MM.1S (cell line): Measurements from ENCODE around the gene RPRD2.

Source experiments
- DNase-seq: peaks from one replicate; pipeline ENCODE4 v3.0.0-alpha.2; 2015
- H2AFZ ChIP-seq: fragments of 300-600 bp; sonication (generic); 2 replicates; pipeline ENCODE4 v1.6.0; 2016; ENCODE audit warnings: antibody characterized with exemption, low read length
- H3F3A ChIP-seq: fragments of 300-600 bp; sonication (generic); 2 replicates; pipeline ENCODE4 v1.6.1; 2016; ENCODE audit warnings: mild to moderate bottlenecking, antibody characterized with exemption, low read length, moderate library complexity, mixed read lengths; ENCODE audit not compliant: insufficient read depth
- H3K27ac ChIP-seq: fragments of 300-600 bp; sonication (generic); 2 replicates; pipeline ENCODE4 v1.5.1; 2016; ENCODE audit warnings: mild to moderate bottlenecking, low read length
- H3K27me3 ChIP-seq: fragments of 300-600 bp; sonication (generic); replicated peaks from 2 replicates; pipeline ENCODE4 v1.6.0; 2016; ENCODE audit warnings: low read length; ENCODE audit not compliant: insufficient read depth
- H3K36me3 ChIP-seq: fragments of 300-600 bp; sonication (generic); replicated peaks from 2 replicates; pipeline ENCODE4 v1.6.1; 2016; ENCODE audit warnings: mild to moderate bottlenecking, low read length, mixed read lengths; ENCODE audit not compliant: insufficient read depth
- H3K4me1 ChIP-seq: fragments of 300-600 bp; sonication (generic); 2 replicates; pipeline ENCODE4 v1.6.1; 2016; ENCODE audit warnings: low read length, mixed read lengths
- H3K4me2 ChIP-seq: fragments of 300-600 bp; sonication (generic); 2 replicates; pipeline ENCODE4 v1.6.0; 2016; ENCODE audit warnings: low read depth, low read length
- H3K4me3 ChIP-seq: fragments of 300-600 bp; sonication (generic); 2 replicates; pipeline ENCODE4 v1.5.1; 2016; ENCODE audit warnings: low read length, mixed read lengths
- H3K79me2 ChIP-seq: fragments of 300-600 bp; sonication (generic); 2 replicates; pipeline ENCODE4 v1.6.1; 2016; ENCODE audit warnings: mixed run types, low read length, mixed read lengths
- H3K9ac ChIP-seq: fragments of 300-600 bp; sonication (generic); 2 replicates; pipeline ENCODE4 v1.6.1; 2016; ENCODE audit warnings: low read length, mixed read lengths
- H3K9me2 ChIP-seq: fragments of 300-600 bp; sonication (generic); replicated peaks from 2 replicates; pipeline ENCODE4 v1.6.1; 2016; ENCODE audit warnings: mild to moderate bottlenecking, low read length, mixed read lengths; ENCODE audit not compliant: insufficient read depth
- H3K9me3 ChIP-seq: fragments of 300-600 bp; sonication (generic); replicated peaks from 2 replicates; pipeline ENCODE4 v1.6.1; 2016; ENCODE audit warnings: mild to moderate bottlenecking, low read length, mixed read lengths; ENCODE audit not compliant: insufficient read depth
- H4K20me1 ChIP-seq: fragments of 300-600 bp; sonication (generic); 2 replicates; pipeline ENCODE4 v1.6.1; 2016; ENCODE audit warnings: mild to moderate bottlenecking, low read length, moderate library complexity, mixed read lengths; ENCODE audit not compliant: insufficient read depth
- EZH2 ChIP-seq: fragments of 300-600 bp; sonication (generic); optimal IDR thresholded peaks from 2 replicates; pipeline ENCODE3; 2017; ENCODE audit warnings: low read depth, mild to moderate bottlenecking, antibody characterized with exemption, low read length, mixed read lengths
- EZH2phosphoT487 ChIP-seq: fragments of 300-600 bp; sonication (generic); IDR thresholded peaks from 2 replicates; pipeline ENCODE4 v1.6.1; 2018; ENCODE audit warnings: antibody characterized with exemption, low read length
- TF ChIP-seq, protein P1 (sequence below): fragments of 300-600 bp; sonication (generic); IDR thresholded peaks from 2 replicates; pipeline ENCODE4 v1.5.1; 2016; ENCODE audit warnings: antibody characterized with exemption, low read length, mixed read lengths

RPRD2 gene

DNA sequence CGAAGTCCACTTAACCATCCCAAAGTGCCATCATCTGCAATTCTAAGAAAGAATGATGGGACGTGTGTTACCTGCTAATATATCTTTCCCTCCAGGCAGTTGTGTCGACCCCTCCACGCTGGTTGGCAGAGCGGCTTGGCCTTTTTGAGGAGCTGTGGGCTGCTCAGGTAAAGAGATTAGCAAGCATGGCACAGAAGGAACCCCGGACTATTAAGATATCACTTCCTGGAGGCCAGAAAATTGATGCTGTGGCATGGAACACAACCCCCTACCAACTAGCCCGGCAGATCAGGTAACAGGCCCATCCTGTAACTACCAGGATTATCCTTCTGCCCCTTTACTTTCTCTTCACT is 123.8 kb downstream of the RPRD2 start:
- Histone ChIP-seq H3K27ac (peak overlapping the region; percentile 11; the same call in 1 of the 2 replicates), H3K4me3 (peak overlapping the region; percentile 98), H3K9ac (peak overlapping the region; percentile 83), H3K27me3 (no peaks in the 10 kb centered on the region), H2AFZ (peak overlapping the region; percentile 93), H3K9me2 (no peaks in the 10 kb centered on the region), H3K79me2 (peaks cover 15% of the 10 kb centered on the region), H3K9me3 (no peaks in the 10 kb centered on the region), H3K36me3 (no peaks in the 10 kb centered on the region), H3K4me2 (peak overlapping the region; percentile 87), H3F3A (peaks cover 8% of the 10 kb centered on the region), H3K4me1 (0 out of 2 replicates have a peak, but pooled peaks cover 4% of the 10 kb centered on the region), H4K20me1 (no peaks in the 10 kb centered on the region)
- TF ChIP-seq EZH2phosphoT487 (no peak), EZH2 (no peak)
- TF ChIP-seq, protein P1, sequence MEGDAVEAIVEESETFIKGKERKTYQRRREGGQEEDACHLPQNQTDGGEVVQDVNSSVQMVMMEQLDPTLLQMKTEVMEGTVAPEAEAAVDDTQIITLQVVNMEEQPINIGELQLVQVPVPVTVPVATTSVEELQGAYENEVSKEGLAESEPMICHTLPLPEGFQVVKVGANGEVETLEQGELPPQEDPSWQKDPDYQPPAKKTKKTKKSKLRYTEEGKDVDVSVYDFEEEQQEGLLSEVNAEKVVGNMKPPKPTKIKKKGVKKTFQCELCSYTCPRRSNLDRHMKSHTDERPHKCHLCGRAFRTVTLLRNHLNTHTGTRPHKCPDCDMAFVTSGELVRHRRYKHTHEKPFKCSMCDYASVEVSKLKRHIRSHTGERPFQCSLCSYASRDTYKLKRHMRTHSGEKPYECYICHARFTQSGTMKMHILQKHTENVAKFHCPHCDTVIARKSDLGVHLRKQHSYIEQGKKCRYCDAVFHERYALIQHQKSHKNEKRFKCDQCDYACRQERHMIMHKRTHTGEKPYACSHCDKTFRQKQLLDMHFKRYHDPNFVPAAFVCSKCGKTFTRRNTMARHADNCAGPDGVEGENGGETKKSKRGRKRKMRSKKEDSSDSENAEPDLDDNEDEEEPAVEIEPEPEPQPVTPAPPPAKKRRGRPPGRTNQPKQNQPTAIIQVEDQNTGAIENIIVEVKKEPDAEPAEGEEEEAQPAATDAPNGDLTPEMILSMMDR = no peak
- no peak for DNase-seq

DNA sequence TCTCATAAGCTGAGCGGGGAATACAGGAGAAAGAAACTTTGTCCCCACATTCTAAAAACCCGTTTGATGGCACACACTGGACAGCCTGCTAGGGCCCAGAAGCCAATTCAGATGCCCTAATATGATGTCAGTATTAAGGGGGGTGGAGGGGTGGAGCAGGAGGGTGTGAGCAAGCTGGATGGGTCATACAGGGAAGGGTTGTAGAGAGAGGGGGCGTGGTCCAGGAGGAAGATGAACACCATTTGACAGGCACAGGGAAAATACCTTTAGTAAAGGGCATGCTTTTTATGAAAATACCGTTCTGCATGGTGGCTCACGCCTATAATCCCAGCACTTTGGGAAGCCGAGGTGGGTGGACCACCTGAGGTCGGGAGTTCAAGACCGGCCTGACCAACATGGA is 129.2 kb downstream of the RPRD2 start:
- H3K27ac ChIP-seq = no peak overlapping the region
- no peak overlapping the region for H3K4me2 ChIP-seq
- H3K27me3 ChIP-seq = no peaks in the 10 kb centered on the region
- H3K9ac ChIP-seq = no peak overlapping the region
- H3F3A ChIP-seq = no peaks in the 10 kb centered on the region
- H4K20me1 ChIP-seq = no peaks in the 10 kb centered on the region
- H3K4me1 ChIP-seq = 0 out of 2 replicates have a peak, but pooled peaks cover under 1% of the 10 kb centered on the region
- H3K36me3 ChIP-seq = no peaks in the 10 kb centered on the region
- H2AFZ ChIP-seq = no peak overlapping the region
- H3K79me2 ChIP-seq = peaks cover 6% of the 10 kb centered on the region
- H3K9me3 ChIP-seq = no peaks in the 10 kb centered on the region
- TF ChIP-seq EZH2 (no peak), EZH2phosphoT487 (no peak)
- TF ChIP-seq, protein P1 = no peak
- no peak overlapping the region for H3K4me3 ChIP-seq
- DNase-seq = no peak
- H3K9me2 ChIP-seq = no peaks in the 10 kb centered on the region

GRCh38 chr1:150498342-150498741 is 134.4 kb downstream of the RPRD2 start:
- no peak for DNase-seq
- no peaks in the 10 kb centered on the region for H3K36me3 ChIP-seq
- no peaks in the 10 kb centered on the region for H3F3A ChIP-seq
- no peak overlapping the region for H3K27ac ChIP-seq
- TF ChIP-seq, protein P1 = no peak
- TF ChIP-seq EZH2phosphoT487 (no peak), EZH2 (no peak)
- H3K27me3 ChIP-seq = no peaks in the 10 kb centered on the region
- no peak overlapping the region for H2AFZ ChIP-seq
- H3K9me2 ChIP-seq = no peaks in the 10 kb centered on the region
- no peaks in the 10 kb centered on the region for H3K79me2 ChIP-seq
- H3K4me2 ChIP-seq = no peak overlapping the region
- no peak overlapping the region for H3K9ac ChIP-seq
- no peak overlapping the region for H3K4me3 ChIP-seq
- H3K9me3 ChIP-seq = no peaks in the 10 kb centered on the region
- H3K4me1 ChIP-seq = no peaks in the 10 kb centered on the region
- H4K20me1 ChIP-seq = no peaks in the 10 kb centered on the region
